HCT116 (cell line): ENCODE data around the gene DTX3L. TPM values are rescaled to one million over a fixed set of nuclear protein-coding genes. Genes with fewer than 3 reads are reported as not detected.
A peak's percentile ranks its signal among the peaks of the same experiment; 100 is the strongest.

Experiments
- ATAC-seq: fragments of 200-7000 bp; cut with Tn5 transposase; 2 replicates; pipeline ENCODE4 v1.9.1; 2020; ENCODE audit warnings: mild to moderate bottlenecking, moderate library complexity
- BruUV-seq: library from RNA; stranded (reverse); fragments of 400-500 nt; replicated peaks from 2 replicates; lab custom pipeline; 2021; lab: Mats Ljungman, UMichigan
- CTCF ChIA-PET: fragments of 300-600 bp; sonication (Branson Sonifier 250); formaldehyde crosslinking; loops from one replicate; lab custom pipeline; 2021; ENCODE audit warnings: antibody characterized with exemption; lab: Charles Lee
- POLR2A ChIA-PET: fragments of 300-600, 350-600 bp; sonication (Branson Sonifier 250); formaldehyde crosslinking; loops from one replicate; lab custom pipeline; 2021; ENCODE audit warnings: antibody characterized with exemption; lab: Charles Lee
- RAD21 ChIA-PET, 2 experiments: fragments of 300-600 bp; sonication (Branson Sonifier 250); formaldehyde crosslinking; loops; one replicate each; lab custom pipeline; 2023; ENCODE audit warnings: low total read pairs in 2 of 2; ENCODE audit not compliant: uncharacterized antibody in 2 of 2, unreplicated experiment in 2 of 2, low non-redundant PET in 1 of 2; lab: Charles Lee
- DNase-seq: peaks from one replicate; pipeline ENCODE4 v3.0.0-alpha.2; 2010; ENCODE audit warnings: low read depth, low spot score
- H2AFZ ChIP-seq: fragments of 200-600 bp; shearing (Covaris generic), sonication (generic); 2 replicates; pipeline ENCODE4 v1.6.1; 2017; ENCODE audit warnings: low read depth, mixed run types, mixed read lengths, antibody characterized with exemption, low read length; ENCODE audit not compliant: poor library complexity, severe bottlenecking
- H3K27ac ChIP-seq: 2 replicates; pipeline ENCODE4 v1.5.1; 2012; ENCODE audit warnings: low read depth, low read length
- H3K27me3 ChIP-seq: fragments of 200-600 bp; sonication (generic); 2 replicates; pipeline ENCODE4 v1.6.1; 2016; ENCODE audit warnings: mixed run types, low read length, mixed read lengths; ENCODE audit not compliant: insufficient read depth
- H3K36me3 ChIP-seq, 2 experiments: fragments of 200-500 bp in 1 of 2; fragments of 200-600 bp in 1 of 2; sonication (Bioruptor generic) in 1 of 2; sonication (generic) in 1 of 2; 2 replicates each; pipeline versions ENCODE4 v1.5.1 to v1.6.1; 2014 to 2016; ENCODE audit warnings: low read length in 2 of 2, inconsistent platforms in 1 of 2, mixed read lengths in 1 of 2, mixed run types in 1 of 2; ENCODE audit not compliant: insufficient read depth in 2 of 2, control insufficient read depth in 1 of 2
- H3K4me1 ChIP-seq, 2 experiments: fragments of 200-600 bp in 1 of 2; sonication (generic) in 1 of 2; 2 replicates each; pipeline versions ENCODE4 v1.5.1 to v1.6.1; 2012 to 2017; ENCODE audit warnings: low read length in 2 of 2, inconsistent platforms in 1 of 2, mild to moderate bottlenecking in 1 of 2, mixed read lengths in 1 of 2, mixed run types in 1 of 2, moderate library complexity in 1 of 2; ENCODE audit not compliant: insufficient read depth in 2 of 2, control insufficient read depth in 1 of 2
- H3K4me2 ChIP-seq: fragments of 200-600 bp; sonication (generic); 2 replicates; pipeline ENCODE4 v1.6.1; 2017; ENCODE audit warnings: mixed run types, low read length, mixed read lengths
- H3K4me3 ChIP-seq, 2 experiments: fragments of 200-600 bp in 1 of 2; sonication (generic) in 1 of 2; replicated peaks in 1 of 2; 2 replicates each; pipeline ENCODE4 v1.5.1; 2011 to 2016; ENCODE audit warnings: low read length in 2 of 2, control low read depth in 1 of 2, low read depth in 1 of 2, mild to moderate bottlenecking in 1 of 2, mixed read lengths in 1 of 2, mixed run types in 1 of 2
- H3K79me2 ChIP-seq: fragments of 200-600 bp; sonication (generic); 2 replicates; pipeline ENCODE4 v1.6.1; 2017; ENCODE audit warnings: mild to moderate bottlenecking, mixed run types, low read length, moderate library complexity, mixed read lengths; ENCODE audit not compliant: insufficient read depth
- H3K9ac ChIP-seq: fragments of 200-600 bp; sonication (generic); 2 replicates; pipeline ENCODE4 v1.6.1; 2016; ENCODE audit warnings: low read length, mixed read lengths
- H3K9me2 ChIP-seq: fragments of 200-600 bp; sonication (generic), shearing (Covaris generic); 2 replicates; pipeline ENCODE4 v1.6.1; 2017; ENCODE audit warnings: mixed run types, mild to moderate bottlenecking, moderate library complexity; ENCODE audit not compliant: insufficient read depth
- H3K9me3 ChIP-seq, 2 experiments: fragments of 200-500 bp in 1 of 2; fragments of 200-600 bp in 1 of 2; sonication (Bioruptor generic) in 1 of 2; sonication (generic) in 1 of 2; 2 replicates each; pipeline ENCODE4 v1.6.1; 2014 to 2017; ENCODE audit warnings: low read length in 2 of 2, mixed read lengths in 2 of 2, inconsistent platforms in 1 of 2, low read depth in 1 of 2, mild to moderate bottlenecking in 1 of 2, mixed run types in 1 of 2, moderate library complexity in 1 of 2; ENCODE audit not compliant: control insufficient read depth in 1 of 2, insufficient read depth in 1 of 2
- H4K20me1 ChIP-seq: fragments of 200-600 bp; sonication (generic), shearing (Covaris generic); 2 replicates; pipeline ENCODE4 v1.6.1; 2017; ENCODE audit warnings: mixed run types, mild to moderate bottlenecking, moderate library complexity; ENCODE audit not compliant: insufficient read depth
- ATF3 ChIP-seq: IDR thresholded peaks from 2 replicates; pipeline ENCODE4 v1.6.1; 2012
- CEBPB ChIP-seq: IDR thresholded peaks from 2 replicates; pipeline ENCODE4 v1.6.1; 2012; ENCODE audit warnings: low read depth
- CTCF ChIP-seq, 3 experiments: fragments of 200-600 bp in 1 of 3; sonication (generic) in 1 of 3; IDR thresholded peaks in 2 of 3; conservative IDR thresholded peaks in 1 of 3; 2 replicates each; pipeline ENCODE4 v1.5.1; 2012 to 2017; ENCODE audit warnings: low read depth in 2 of 3, low read length in 2 of 3, antibody characterized with exemption in 1 of 3, borderline replicate concordance in 1 of 3, control low read depth in 1 of 3, mild to moderate bottlenecking in 1 of 3, mixed read lengths in 1 of 3, mixed run types in 1 of 3, moderate library complexity in 1 of 3; ENCODE audit not compliant: insufficient read depth in 1 of 3
- EGR1 ChIP-seq: IDR thresholded peaks from 2 replicates; pipeline ENCODE4 v1.6.1; 2012; ENCODE audit warnings: low read depth
- EZH2 ChIP-seq: fragments of 200-600 bp; sonication (generic); IDR thresholded peaks from 2 replicates; pipeline ENCODE4 v1.6.1; 2017; ENCODE audit warnings: antibody characterized with exemption, mixed run types
- EZH2phosphoT487 ChIP-seq: fragments of 200-600 bp; IDR thresholded peaks from 2 replicates; pipeline ENCODE4 v1.6.1; 2018; ENCODE audit warnings: antibody characterized with exemption, borderline replicate concordance
- JUND ChIP-seq: IDR thresholded peaks from 2 replicates; pipeline ENCODE4 v1.6.1; 2012
- MAX ChIP-seq: IDR thresholded peaks from 2 replicates; pipeline ENCODE4 v1.6.1; 2012
- RAD21 ChIP-seq: IDR thresholded peaks from 2 replicates; pipeline ENCODE4 v1.6.1; 2012; ENCODE audit warnings: low read depth, mild to moderate bottlenecking
- SIN3A ChIP-seq: IDR thresholded peaks from 2 replicates; pipeline ENCODE4 v1.6.1; 2012; ENCODE audit warnings: low read depth
- SRF ChIP-seq: IDR thresholded peaks from 2 replicates; pipeline ENCODE4 v1.6.1; 2012; ENCODE audit warnings: low read depth
- YY1 ChIP-seq: IDR thresholded peaks from 2 replicates; pipeline ENCODE4 v1.6.1; 2011; ENCODE audit warnings: low read length, low read depth, moderate library complexity, mild to moderate bottlenecking; ENCODE audit not compliant: insufficient replicate concordance; ENCODE audit errors: extremely low read depth
- ZBTB33 ChIP-seq: IDR thresholded peaks from 2 replicates; pipeline ENCODE4 v1.6.1; 2011; ENCODE audit warnings: mild to moderate bottlenecking, low read length, moderate library complexity; ENCODE audit not compliant: insufficient replicate concordance; ENCODE audit errors: extremely low read depth
- ZFX ChIP-seq: fragments of 450-650 bp; IDR thresholded peaks from 2 replicates; pipeline ENCODE4 v1.6.1; 2017
- ZNF274 ChIP-seq: fragments of 200-500 bp; sonication (Bioruptor generic); IDR thresholded peaks from 2 replicates; pipeline ENCODE4 v1.6.1; 2014; ENCODE audit warnings: mild to moderate bottlenecking, low read depth, low read length, inconsistent platforms
- intact Hi-C: fragments of 100-400 bp; cut with micrococcal nuclease; formaldehyde crosslinking; loops from 2 replicates; pipeline ENCODE4 v1.10.0; 2022
- total RNA-seq: library from RNA; stranded (reverse); gene quantifications from one replicate; pipeline ENCODE4 v1.2.1, GENCODE V29; 2021; ENCODE audit not compliant: unreplicated experiment

DTX3L gene
- total RNA-seq, 1 experiment from 2014 or later: 13.1 TPM

- no peak for TF ChIP-seq JUND
- TF ChIP-seq EZH2: no peak
- TF ChIP-seq ZBTB33: no peak
- no peak for TF ChIP-seq EZH2phosphoT487
- no peak for TF ChIP-seq ZFX
- no peak for TF ChIP-seq SRF
- no peak for TF ChIP-seq RAD21
- TF ChIP-seq SIN3A: no peak
- TF ChIP-seq CEBPB: no peak
- no peak for TF ChIP-seq CTCF (IDR thresholded peaks at IDR 0.05 in 2 of 3, conservative IDR thresholded peaks at IDR 0.05 in 1 of 3; ENCODE audit: borderline replicate concordance in 1 of 3, insufficient read depth in 1 of 3, low read depth in 2 of 3, low read length in 2 of 3)
- no peak for TF ChIP-seq ATF3
- no peak for TF ChIP-seq ZNF274
- TF ChIP-seq YY1: no peak
- no peak for TF ChIP-seq EGR1
- TF ChIP-seq MAX: no peak
- H3K4me1 ChIP-seq: peaks cover 0 to 3% of the 10 kb centered on the region in 2 experiments; a peak in 1 of 4 replicates
- no peak overlapping the region for H3K4me3 ChIP-seq
- no peaks in the 10 kb centered on the region for H3K27me3 ChIP-seq
- POLR2A ChIA-PET: no interaction called here
- H3K9me2 ChIP-seq: no peaks in the 10 kb centered on the region
- CTCF ChIA-PET: no interaction called here
- H3K4me2 ChIP-seq: no peak overlapping the region
- RAD21 ChIA-PET: no interaction called here
- peak overlapping the region; percentile 48 for H2AFZ ChIP-seq
- H3K36me3 ChIP-seq: no peaks in the 10 kb centered on the region
- no TSS peak for BruUV-seq
- H3K27ac ChIP-seq: no peak overlapping the region
- no peak overlapping the region for H3K9ac ChIP-seq
- ATAC-seq (no peak), DNase-seq (no peak)
- no peaks in the 10 kb centered on the region for H3K9me3 ChIP-seq
- intact Hi-C loops: no loop called here
- H4K20me1 ChIP-seq: no peaks in the 10 kb centered on the region
- no peaks in the 10 kb centered on the region for H3K79me2 ChIP-seq
Observed at GRCh38 chr3:122589297-122589696, 25.2 kb downstream of the DTX3L start.
